Thyroid gland (tissue), 4 donors: Measurements from ENCODE around the gene PKN1. TPM values are rescaled to one million over a fixed set of nuclear protein-coding genes. Genes with fewer than 3 reads are reported as not detected.

ENCODE experiments used
- DNase-seq, 2 donors: peaks; one replicate each; pipeline ENCODE4 v3.0.0-alpha.2; 2019
- H3K27ac ChIP-seq, 3 donors: fragments of 200-600 bp; sonication (generic); 1 replicate in 2 of 3; 2 replicates in 1 of 3; pipeline ENCODE4 v1.5.1; 2016 to 2019; ENCODE audit warnings: mild to moderate bottlenecking in 1 of 3, moderate library complexity in 1 of 3
- H3K27me3 ChIP-seq: fragments of 200-600 bp; sonication (generic); one replicate; pipeline ENCODE4 v1.5.1; 2019
- H3K36me3 ChIP-seq, 2 donors: fragments of 200-600 bp; sonication (generic); one replicate each; pipeline ENCODE4 v1.5.1; 2016 to 2019
- H3K4me1 ChIP-seq, 2 donors: fragments of 200-600 bp; sonication (generic); one replicate each; pipeline ENCODE4 v1.5.1; 2017 to 2019
- H3K4me3 ChIP-seq, 3 donors: fragments of 200-600 bp; sonication (generic); replicated peaks in 1 of 3; 1 replicate in 2 of 3; 2 replicates in 1 of 3; pipeline ENCODE4 v1.5.1; 2016; ENCODE audit warnings: mild to moderate bottlenecking in 1 of 3
- H3K9me3 ChIP-seq: fragments of 200-600 bp; sonication (generic); one replicate; pipeline ENCODE4 v1.5.1; 2017
- POLR2A ChIP-seq, 2 donors: fragments of 450-650 bp; IDR thresholded peaks; one replicate each; pipeline ENCODE4 v1.6.1; 2017; ENCODE audit warnings: antibody characterized with exemption in 2 of 2, mild to moderate bottlenecking in 2 of 2, moderate library complexity in 1 of 2
- WGBS, 2 donors: methylation state at CpG; one replicate each; pipeline ENCODE4 v1.1.5; 2017; 5-methylcytosine and 5-hydroxymethylcytosine counted together
- intact Hi-C: fragments of 100-400 bp; cut with DNase I; formaldehyde crosslinking; loops from one replicate; pipeline ENCODE4 v1.15.1; 2023
- total RNA-seq, 4 donors: library from RNA; depleted of rRNA; stranded (reverse); fragments of >200 nt; gene quantifications; one replicate each; pipeline ENCODE4 v1.2.3, GENCODE V29; 2016
- TF ChIP-seq, protein P1 (sequence below), 6 experiments: fragments of 200-600 bp in 3 of 6; fragments of 450-650 bp in 3 of 6; sonication (generic) in 3 of 6; IDR thresholded peaks; one replicate each; pipeline ENCODE4 v1.5.1; 2016 to 2019; ENCODE audit warnings: antibody characterized with exemption in 6 of 6, mild to moderate bottlenecking in 2 of 6, inconsistent platforms in 1 of 6, moderate library complexity in 1 of 6

PKN1 gene
- 10 to 100 TPM; 66.5 to 79.8 (median 74.2) TPM for total RNA-seq

DNA sequence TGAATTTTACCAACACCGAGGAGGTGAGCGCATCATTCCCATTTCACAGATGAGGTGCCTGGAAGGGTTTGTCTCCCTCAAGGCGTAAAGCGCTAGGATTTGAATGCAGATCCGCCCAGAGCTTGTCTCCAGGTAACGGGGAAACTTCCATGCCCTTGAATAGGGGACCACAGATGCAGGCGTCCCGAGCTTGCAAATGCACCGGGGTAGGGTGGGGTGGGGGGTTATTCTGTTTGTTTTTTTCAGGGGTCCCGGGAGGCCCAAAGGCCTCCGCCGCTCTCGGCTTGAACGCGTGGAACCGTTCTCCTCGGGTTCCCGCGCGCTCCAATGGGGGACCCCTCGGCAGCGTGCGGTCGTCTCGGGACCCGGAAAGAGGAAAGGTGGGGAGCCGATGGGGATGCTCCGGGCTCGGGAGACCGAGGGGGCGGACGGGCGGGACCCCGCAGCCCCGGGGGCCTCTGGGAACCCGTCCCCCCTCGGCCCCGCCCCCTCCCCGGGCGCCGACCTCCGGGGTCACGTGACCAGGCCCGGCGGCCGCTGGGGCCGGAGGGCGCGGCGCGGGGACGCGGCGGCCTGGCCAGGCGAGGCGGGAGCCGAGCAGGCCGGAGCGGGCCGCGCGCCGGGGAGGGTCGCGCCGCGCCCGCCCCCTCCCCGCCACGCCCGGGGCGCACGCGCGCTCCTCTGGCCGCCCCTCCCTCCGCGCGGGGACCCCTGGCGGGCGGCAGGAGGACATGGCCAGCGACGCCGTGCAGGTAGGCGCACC is at the start of gene PKN1:
TSS of gene PKN1 (plus strand) at position 516 of the 763 bp plus-strand sequence. CDS start at position 732, 216 bp downstream.
- peak within 1 kb of the TSS; percentile 52 to 72 (median 67) for H3K27ac ChIP-seq
- DNase-seq, result peak; percentile 48 to 57
- TF ChIP-seq POLR2A (IDR thresholded peaks at IDR 0.05), result peak in 1 of 2 donors; percentile 36
- TF ChIP-seq, protein P1, sequence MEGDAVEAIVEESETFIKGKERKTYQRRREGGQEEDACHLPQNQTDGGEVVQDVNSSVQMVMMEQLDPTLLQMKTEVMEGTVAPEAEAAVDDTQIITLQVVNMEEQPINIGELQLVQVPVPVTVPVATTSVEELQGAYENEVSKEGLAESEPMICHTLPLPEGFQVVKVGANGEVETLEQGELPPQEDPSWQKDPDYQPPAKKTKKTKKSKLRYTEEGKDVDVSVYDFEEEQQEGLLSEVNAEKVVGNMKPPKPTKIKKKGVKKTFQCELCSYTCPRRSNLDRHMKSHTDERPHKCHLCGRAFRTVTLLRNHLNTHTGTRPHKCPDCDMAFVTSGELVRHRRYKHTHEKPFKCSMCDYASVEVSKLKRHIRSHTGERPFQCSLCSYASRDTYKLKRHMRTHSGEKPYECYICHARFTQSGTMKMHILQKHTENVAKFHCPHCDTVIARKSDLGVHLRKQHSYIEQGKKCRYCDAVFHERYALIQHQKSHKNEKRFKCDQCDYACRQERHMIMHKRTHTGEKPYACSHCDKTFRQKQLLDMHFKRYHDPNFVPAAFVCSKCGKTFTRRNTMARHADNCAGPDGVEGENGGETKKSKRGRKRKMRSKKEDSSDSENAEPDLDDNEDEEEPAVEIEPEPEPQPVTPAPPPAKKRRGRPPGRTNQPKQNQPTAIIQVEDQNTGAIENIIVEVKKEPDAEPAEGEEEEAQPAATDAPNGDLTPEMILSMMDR (IDR thresholded peaks at IDR 0.05), result no peak
- 7 to 18% methylated on average over 3 to 22 of the region's 85 CpGs for WGBS, 2 donors
- H3K4me1 ChIP-seq, result peaks cover 8 to 17% of the 10 kb centered on the region in 2 donors
- H3K27me3 ChIP-seq, result no peaks in the 10 kb centered on the region
- H3K4me3 ChIP-seq, result peak within 1 kb of the TSS; percentile 31 to 79 (median 63)
- H3K36me3 ChIP-seq, result no peaks in the 10 kb centered on the region
- no peaks in the 10 kb centered on the region for H3K9me3 ChIP-seq
- intact Hi-C loops, result no loop called here

DNA sequence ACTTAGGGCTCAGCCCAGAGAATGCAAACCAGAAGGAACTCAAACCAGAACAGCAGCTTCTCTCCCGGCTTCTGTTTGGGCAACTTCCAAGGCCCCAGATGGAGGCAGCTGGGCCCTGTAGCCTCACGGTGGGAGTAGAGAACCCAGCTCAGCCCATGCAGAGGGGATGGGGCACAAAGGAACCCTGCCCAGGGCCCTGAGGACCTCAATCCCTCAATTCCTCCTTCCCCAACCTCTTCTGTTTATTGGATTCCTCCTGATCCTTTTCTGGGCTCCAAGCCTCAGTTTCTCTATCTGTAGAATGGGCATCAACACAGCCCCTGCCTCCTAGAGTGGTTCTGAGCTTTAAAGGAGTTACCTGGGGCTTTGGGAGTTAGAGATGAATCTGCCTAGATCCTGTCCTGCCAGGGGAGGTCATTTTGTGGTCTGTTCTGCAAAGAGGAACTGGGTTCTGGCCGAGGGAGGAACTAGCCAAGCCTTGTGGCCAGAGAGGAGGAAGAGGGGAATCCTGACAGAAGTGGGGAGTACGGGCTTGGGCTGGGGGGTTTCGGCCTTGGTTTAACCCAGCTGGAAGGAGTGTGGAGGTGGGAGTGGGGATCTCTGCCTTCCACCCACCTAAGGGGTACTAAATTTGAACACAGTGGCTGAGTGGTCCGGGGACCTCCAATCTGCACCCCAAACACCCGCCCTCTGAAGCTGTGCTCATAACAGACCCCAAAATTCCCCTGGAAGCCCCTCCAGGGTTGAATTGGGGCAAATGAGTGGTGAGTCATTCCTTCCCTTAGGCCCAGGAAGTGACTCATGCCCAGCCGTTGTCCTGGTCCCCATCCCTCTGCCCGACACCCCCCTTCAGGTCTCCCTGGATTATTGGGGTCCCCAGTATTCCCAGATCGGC is 49.2 kb upstream of the PKN1 start:
- H3K27ac ChIP-seq, result peak overlapping the region; percentile 48 to 75 (median 57)
- TF ChIP-seq, protein P1 (IDR thresholded peaks at IDR 0.05), result no peak
- TF ChIP-seq POLR2A (IDR thresholded peaks at IDR 0.05), result no peak
- peaks cover 18 to 33% of the 10 kb centered on the region in 2 donors for H3K4me1 ChIP-seq
- H3K36me3 ChIP-seq, result no peaks in the 10 kb centered on the region
- no peak for DNase-seq
- H3K9me3 ChIP-seq, result no peaks in the 10 kb centered on the region
- no peaks in the 10 kb centered on the region for H3K27me3 ChIP-seq
- intact Hi-C loops, result no loop called here
- 38 to 66% methylated on average over 8 to 10 of the region's 10 CpGs for WGBS, 2 donors
- H3K4me3 ChIP-seq, result peak overlapping the region in 1 of 3 donors; percentile 7

DNA sequence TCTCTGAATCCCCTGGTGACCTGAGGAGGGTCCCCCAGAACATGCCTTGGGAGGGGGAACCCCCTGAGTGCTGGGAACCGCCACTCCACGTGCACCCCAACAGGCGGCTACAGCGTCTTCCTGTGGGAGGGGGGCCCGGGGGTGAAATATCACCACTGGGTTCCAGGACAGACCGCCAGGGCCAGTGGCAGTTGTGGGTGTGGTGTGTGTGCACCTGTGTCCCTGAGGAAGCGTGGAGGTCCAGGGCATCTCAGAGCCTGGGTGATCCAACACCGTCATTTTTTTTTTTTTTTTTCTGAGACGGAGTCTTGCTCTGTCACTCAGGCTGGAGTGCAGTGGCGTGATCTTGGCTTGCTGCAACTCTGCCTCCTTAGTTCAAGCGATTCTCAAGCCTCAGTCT is 47.6 kb upstream of the PKN1 start:
- Histone ChIP-seq H3K4me1 (peaks cover 12 to 25% of the 10 kb centered on the region in 2 donors), H3K27ac (no peak overlapping the region), H3K27me3 (no peaks in the 10 kb centered on the region), H3K36me3 (no peaks in the 10 kb centered on the region), H3K4me3 (no peak overlapping the region), H3K9me3 (no peaks in the 10 kb centered on the region)
- TF ChIP-seq, protein P1 (IDR thresholded peaks at IDR 0.05), result no peak
- no peak for TF ChIP-seq POLR2A (IDR thresholded peaks at IDR 0.05)
- no peak for DNase-seq
- WGBS, 2 donors, result 82 to 84% methylated on average over 10 to 11 of the region's 11 CpGs
- intact Hi-C loops, result no loop called here

DNA sequence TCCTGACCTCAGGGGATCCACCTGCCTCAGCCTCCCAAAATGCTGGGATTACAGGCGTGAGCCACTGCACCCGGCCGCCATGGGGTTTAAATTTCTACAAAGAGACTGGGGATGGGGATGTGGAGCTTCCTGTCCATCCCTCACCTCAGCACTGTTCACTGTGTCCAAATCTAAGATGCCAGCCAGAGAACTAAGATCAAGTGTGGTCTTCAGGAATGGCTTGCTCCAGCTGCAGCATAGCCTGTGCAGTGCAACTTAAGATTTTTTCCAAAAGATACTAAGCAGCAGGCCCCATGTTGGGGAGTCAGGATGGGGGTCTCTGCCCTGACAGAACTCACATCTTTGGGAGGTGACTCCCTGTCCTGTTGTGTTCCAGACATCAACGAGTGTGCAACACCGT is 42.6 kb upstream of the PKN1 start:
- TF ChIP-seq, protein P1 (IDR thresholded peaks at IDR 0.05), result no peak
- TF ChIP-seq POLR2A (IDR thresholded peaks at IDR 0.05), result no peak
- intact Hi-C loops, result no loop called here
- no peak for DNase-seq
- H3K36me3 ChIP-seq, result peaks cover 0 to 9% of the 10 kb centered on the region in 2 donors
- H3K9me3 ChIP-seq, result no peaks in the 10 kb centered on the region
- no peaks in the 10 kb centered on the region for H3K4me1 ChIP-seq
- 91 to 98% methylated on average over 5 of the region's 5 CpGs for WGBS, 2 donors
- no peaks in the 10 kb centered on the region for H3K27me3 ChIP-seq
- H3K4me3 ChIP-seq, result no peak overlapping the region
- H3K27ac ChIP-seq, result no peak overlapping the region
